IMR-90 (cell line): ENCODE data around the gene CD9. TPM values are rescaled to one million over a fixed set of nuclear protein-coding genes. Genes with fewer than 3 reads are reported as not detected.

Source experiments
- ATAC-seq: fragments of 200-7000 bp; cut with Tn5 transposase; 2 replicates; pipeline ENCODE4 v1.9.1; 2020; ENCODE audit warnings: low read depth, mild to moderate bottlenecking, moderate library complexity
- BruUV-seq: library from RNA; stranded (reverse); fragments of 400-500 nt; replicated peaks from 2 replicates; lab custom pipeline; 2021; lab: Mats Ljungman, UMichigan
- CTCF ChIA-PET: fragments of 300-600 bp; formaldehyde crosslinking; extraction: SDS; loops from one replicate; lab custom pipeline; 2021; ENCODE audit warnings: antibody characterized with exemption; lab: Yijun Ruan, JAX
- POLR2A ChIA-PET: fragments of 300-600 bp; sonication (Branson Sonifier 250); formaldehyde crosslinking; loops from one replicate; lab custom pipeline; 2022; ENCODE audit warnings: antibody characterized with exemption; ENCODE audit not compliant: unreplicated experiment; lab: Charles Lee
- DNase-seq: peaks from one replicate; pipeline ENCODE4 v3.0.0; 2013
- H2AFZ ChIP-seq: replicated peaks from 2 replicates; pipeline ENCODE3; 2013; ENCODE audit warnings: low read length, mild to moderate bottlenecking; ENCODE audit not compliant: poor library complexity
- H2AK5ac ChIP-seq: 2 replicates; pipeline ENCODE4 v1.6.1; 2013; ENCODE audit warnings: low read depth, low read length, inconsistent platforms
- H2AK9ac ChIP-seq: replicated peaks from 2 replicates; pipeline ENCODE3; 2013; ENCODE audit warnings: mild to moderate bottlenecking, low read depth, low read length, moderate library complexity; ENCODE audit not compliant: poor library complexity
- H2BK120ac ChIP-seq: 2 replicates; pipeline ENCODE4 v1.6.1; 2013; ENCODE audit warnings: low read depth, low read length, inconsistent platforms
- H2BK15ac ChIP-seq: 3 replicates; pipeline ENCODE4 v1.6.1; 2013; ENCODE audit warnings: low read depth, low read length, inconsistent platforms
- H2BK20ac ChIP-seq: 2 replicates; pipeline ENCODE4 v1.6.1; 2013; ENCODE audit warnings: low read depth, mild to moderate bottlenecking, inconsistent platforms, low read length, moderate library complexity
- H2BK5ac ChIP-seq: 2 replicates; pipeline ENCODE4 v1.6.1; 2013; ENCODE audit warnings: mild to moderate bottlenecking, low read depth, low read length, inconsistent platforms; ENCODE audit not compliant: poor library complexity, severe bottlenecking
- H3K14ac ChIP-seq: replicated peaks from 2 replicates; pipeline ENCODE4 v1.6.1; 2013; ENCODE audit warnings: low read depth, low read length, inconsistent platforms
- H3K18ac ChIP-seq: 2 replicates; pipeline ENCODE4 v1.6.1; 2013; ENCODE audit warnings: low read depth, low read length, control low read depth
- H3K23ac ChIP-seq: 2 replicates; pipeline ENCODE4 v1.6.1; 2013; ENCODE audit warnings: low read depth, low read length, inconsistent platforms
- H3K27ac ChIP-seq: 2 replicates; pipeline ENCODE4 v1.5.1; 2013; ENCODE audit warnings: mild to moderate bottlenecking, control low read depth, low read length; ENCODE audit not compliant: insufficient read depth
- H3K27me3 ChIP-seq: 2 replicates; pipeline ENCODE4 v1.6.1; 2013; ENCODE audit warnings: low read length; ENCODE audit not compliant: control insufficient read depth, insufficient read depth
- H3K36me3 ChIP-seq: 2 replicates; pipeline ENCODE4 v1.6.1; 2013; ENCODE audit warnings: low read length, mixed read lengths; ENCODE audit not compliant: control insufficient read depth, insufficient read depth
- H3K4ac ChIP-seq: 2 replicates; pipeline ENCODE4 v1.6.1; 2013; ENCODE audit warnings: low read depth, low read length, inconsistent platforms
- H3K4me1 ChIP-seq: 2 replicates; pipeline ENCODE4 v1.6.1; 2013; ENCODE audit warnings: low read length, mixed read lengths; ENCODE audit not compliant: control insufficient read depth, insufficient read depth
- H3K4me2 ChIP-seq: 2 replicates; pipeline ENCODE4 v1.6.1; 2013; ENCODE audit warnings: low read depth, mild to moderate bottlenecking, control low read depth, low read length, moderate library complexity
- H3K4me3 ChIP-seq: 2 replicates; pipeline ENCODE4 v1.5.1; 2013; ENCODE audit warnings: low read depth, mild to moderate bottlenecking, control low read depth, low read length, moderate library complexity; ENCODE audit not compliant: insufficient read depth
- H3K56ac ChIP-seq: 2 replicates; pipeline ENCODE4 v1.6.1; 2013; ENCODE audit warnings: low read length, inconsistent platforms; ENCODE audit not compliant: insufficient read depth; ENCODE audit errors: extremely low read depth
- H3K79me1 ChIP-seq, 2 experiments: 2 replicates each; pipeline ENCODE4 v1.6.1; 2013; ENCODE audit warnings: low read length in 2 of 2, inconsistent platforms in 1 of 2, low read depth in 1 of 2
- H3K9ac ChIP-seq: 2 replicates; pipeline ENCODE4 v1.6.1; 2013; ENCODE audit warnings: low read depth, low read length, control low read depth
- H3K9me1 ChIP-seq: 2 replicates; pipeline ENCODE4 v1.6.1; 2013; ENCODE audit warnings: low read length, inconsistent platforms; ENCODE audit not compliant: insufficient read depth
- H3K9me3 ChIP-seq: 2 replicates; pipeline ENCODE4 v1.6.1; 2013; ENCODE audit warnings: low read length; ENCODE audit not compliant: control insufficient read depth, insufficient read depth
- H4K20me1 ChIP-seq: 2 replicates; pipeline ENCODE4 v1.6.1; 2013; ENCODE audit warnings: low read length, inconsistent platforms; ENCODE audit not compliant: insufficient read depth
- H4K5ac ChIP-seq: 2 replicates; pipeline ENCODE4 v1.6.1; 2013; ENCODE audit warnings: mild to moderate bottlenecking, low read depth, low read length, control low read depth
- H4K8ac ChIP-seq, 2 experiments: 2 replicates each; pipeline ENCODE4 v1.6.1; 2013; ENCODE audit warnings: low read depth in 2 of 2, low read length in 2 of 2, control low read depth in 1 of 2, inconsistent platforms in 1 of 2
- H4K91ac ChIP-seq: 2 replicates; pipeline ENCODE4 v1.6.1; 2013; ENCODE audit warnings: low read depth, low read length, inconsistent platforms; ENCODE audit not compliant: insufficient read depth
- BHLHE40 ChIP-seq: fragments of 150-350 bp; IDR thresholded peaks from 2 replicates; pipeline ENCODE4 v1.6.1; 2016; ENCODE audit warnings: mild to moderate bottlenecking, low read depth, low read length
- CEBPB ChIP-seq: IDR thresholded peaks from 2 replicates; pipeline ENCODE4 v1.6.1; 2012; ENCODE audit warnings: low read depth, low read length, improper control_type of control experiment
- CHD1 ChIP-seq: IDR thresholded peaks from 2 replicates; pipeline ENCODE4 v1.6.1; 2012; ENCODE audit warnings: low read depth, low read length, improper control_type of control experiment
- FOS ChIP-seq: fragments of 150-350 bp; IDR thresholded peaks from 2 replicates; pipeline ENCODE4 v1.6.1; 2016; ENCODE audit warnings: low read depth, low read length
- MAZ ChIP-seq: IDR thresholded peaks from 2 replicates; pipeline ENCODE4 v1.6.1; 2012; ENCODE audit warnings: low read depth, mild to moderate bottlenecking, low read length, improper control_type of control experiment, moderate library complexity, borderline replicate concordance
- MXI1 ChIP-seq: IDR thresholded peaks from 2 replicates; pipeline ENCODE4 v1.6.1; 2012; ENCODE audit warnings: low read depth, mild to moderate bottlenecking, low read length, moderate library complexity, borderline replicate concordance
- NFE2L2 ChIP-seq: fragments of 150-350 bp; IDR thresholded peaks from 2 replicates; pipeline ENCODE4 v1.6.1; 2016; ENCODE audit warnings: low read depth, mild to moderate bottlenecking, low read length
- RCOR1 ChIP-seq: IDR thresholded peaks from 2 replicates; pipeline ENCODE4 v1.6.1; 2012; ENCODE audit warnings: mild to moderate bottlenecking, low read length, improper control_type of control experiment; ENCODE audit not compliant: insufficient replicate concordance
- RFX5 ChIP-seq: IDR thresholded peaks from 2 replicates; pipeline ENCODE4 v1.8.0; 2012; ENCODE audit warnings: low read depth, mild to moderate bottlenecking, low read length, moderate library complexity
- SMC3 ChIP-seq: fragments of 150-350 bp; IDR thresholded peaks from 2 replicates; pipeline ENCODE4 v1.6.1; 2016; ENCODE audit warnings: low read depth, mild to moderate bottlenecking, antibody characterized with exemption, low read length, moderate library complexity
- WGBS, 2 experiments: methylation state at CpG; one replicate each; pipeline versions ENCODE4 v1.1.5 to v1.1.7; 2013; ENCODE audit warnings: missing lambda C conversion rate in 2 of 2; ENCODE audit not compliant: insufficient read length in 1 of 2; ENCODE audit errors: extremely low coverage in 2 of 2; 5-methylcytosine and 5-hydroxymethylcytosine counted together
- dilution Hi-C: fragments of 300-500 bp; cut with HindIII; formaldehyde crosslinking; loops from one replicate; pipeline ENCODE4 v1.14.3; 2018; ENCODE audit warnings: low sequenced_read_pairs; ENCODE audit not compliant: unreplicated experiment
- in situ Hi-C: fragments of 300-500 bp; cut with MboI; formaldehyde crosslinking; loops from 3 replicates; pipeline ENCODE4 v1.14.3; 2019; ENCODE audit warnings: low sequenced_read_pairs, inconsistent platforms, mixed read lengths
- intact Hi-C: fragments of 100-400 bp; cut with micrococcal nuclease; formaldehyde crosslinking; loops from 2 replicates; pipeline ENCODE4 v1.10.0; 2022
- polyA plus RNA-seq, 3 experiments: library from polyadenylated mRNA; depleted of rRNA; stranded (reverse); fragments of >200 nt; gene quantifications; 2 replicates each; pipeline ENCODE4 v1.2.3, GENCODE V29; 2012; ENCODE audit warnings: low replicate concordance in 1 of 3
- total RNA-seq: library from RNA; depleted of rRNA; stranded (reverse); fragments of >200 nt; gene quantifications from 2 replicates; pipeline ENCODE4 v1.2.3, GENCODE V29; 2012
- TF ChIP-seq, protein P1 (sequence below): fragments of 150-350 bp; IDR thresholded peaks from 2 replicates; pipeline ENCODE4 v1.6.1; 2016; ENCODE audit warnings: low read depth, mild to moderate bottlenecking, low read length, moderate library complexity, borderline replicate concordance
- TF ChIP-seq, protein P2 (sequence below): conservative IDR thresholded peaks from 2 replicates; pipeline ENCODE4 v1.5.1; 2012; ENCODE audit warnings: mild to moderate bottlenecking, low read depth, low read length, improper control_type of control experiment
- TF ChIP-seq, protein P3 (sequence below): fragments of 150-350 bp; IDR thresholded peaks from 2 replicates; pipeline ENCODE4 v1.6.1; 2017; ENCODE audit warnings: mild to moderate bottlenecking, antibody characterized with exemption, low read length, low read depth

Gene CD9
- total and polyA plus RNA-seq, 2 of the 4 experiments (the other 2 are of a cell fraction) = 48.8 to 70.9 TPM

DNA sequence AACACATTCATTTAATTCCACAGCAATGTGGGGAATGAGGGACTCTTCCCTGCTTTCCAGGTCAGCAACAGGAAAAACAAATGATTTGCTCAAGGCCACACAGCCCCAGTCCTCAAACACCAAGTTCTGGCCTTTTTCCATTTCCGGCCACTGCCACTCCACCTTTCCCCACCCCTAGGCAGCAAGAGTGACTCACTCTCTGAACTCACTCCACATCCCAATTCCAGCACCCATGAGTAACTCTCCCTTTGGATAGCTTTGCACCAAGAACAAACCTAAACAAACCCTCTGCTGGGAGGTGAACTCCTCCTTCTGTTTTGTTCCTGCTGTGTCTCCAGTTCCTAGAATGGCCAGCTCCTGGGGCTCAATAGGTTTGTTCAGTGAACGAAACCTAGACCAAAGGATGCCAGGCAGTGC is 79.9 kb downstream of the CD9 start (continued):
- peak; percentile 93 for TF ChIP-seq FOS

DNA sequence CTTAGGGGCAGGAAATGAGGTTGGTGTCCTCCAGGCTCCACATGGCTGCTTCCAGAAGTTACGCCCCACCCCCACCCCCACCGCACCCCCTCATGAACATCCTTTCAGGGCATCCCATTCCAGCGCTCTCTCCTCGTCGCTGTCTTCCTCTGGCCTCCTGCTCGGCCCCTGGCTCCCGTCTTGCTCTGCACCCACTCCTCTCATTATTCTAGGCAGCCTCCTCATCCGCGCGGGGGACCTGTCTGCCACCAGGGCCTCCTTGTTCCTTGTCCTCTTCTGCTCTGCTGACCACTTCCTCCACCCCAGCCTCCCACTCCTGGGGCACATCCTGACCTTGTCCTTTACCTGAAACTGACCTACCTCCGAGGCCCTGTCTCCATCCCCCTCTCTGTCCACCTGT is 80.5 kb downstream of the CD9 start:
- WGBS, 2 experiments = 100% methylated on average over 1 of the region's 11 CpGs; no CpG with 5 or more reads in 1 of the 2 experiments
- Histone ChIP-seq H4K8ac (peak overlapping the region; percentile 77 to 94), H2AK5ac (peak overlapping the region; percentile 97), H4K5ac (peak overlapping the region; percentile 71), H3K23ac (peak overlapping the region; percentile 93; the same call in 1 of the 2 replicates), H4K91ac (peak overlapping the region; percentile 98), H3K9ac (0 out of 2 replicates have a peak overlapping the region, but pooled peaks have one; percentile 22), H3K18ac (peak overlapping the region; percentile 82), H3K36me3 (no peaks in the 10 kb centered on the region), H2BK20ac (peak overlapping the region; percentile 98), H3K4ac (peak overlapping the region; percentile 98), H3K4me3 (no peak overlapping the region), H3K9me3 (no peaks in the 10 kb centered on the region), H3K27ac (peak overlapping the region; percentile 87), H2BK15ac (peak overlapping the region; percentile 93; the same call in 2 of the 3 replicates), H3K9me1 (peaks cover 30% of the 10 kb centered on the region), H2BK120ac (peak overlapping the region; percentile 97), H2AFZ (peak overlapping the region; percentile 82), H3K27me3 (no peaks in the 10 kb centered on the region), H2BK5ac (peak overlapping the region; percentile 79), H2AK9ac (peak overlapping the region; percentile 93), H3K79me1 (peaks cover 0 to 6% of the 10 kb centered on the region in 2 experiments; a peak in 1 of 4 replicates), H3K4me1 (peaks cover 33% of the 10 kb centered on the region), H3K56ac (peak overlapping the region; percentile 88), H4K20me1 (no peaks in the 10 kb centered on the region), H3K4me2 (no peak overlapping the region), H3K14ac (peak overlapping the region; percentile 96)
- no TSS peak for BruUV-seq
- intact Hi-C loops (loop anchor here (10.0 kb wide), 1 partner anchor 776 kb away; no protein-coding TSS in a partner anchor), in situ Hi-C loops (loop anchor here (25.0 kb wide), 1 partner anchor 818 kb away; no protein-coding TSS in a partner anchor), dilution Hi-C loops (no loop called here)
- no peak for DNase-seq
- ATAC-seq = no peak
- CTCF ChIA-PET = interaction anchor here (0.7 kb wide), 1 partner anchor 201 kb away, joined by 3 read pairs; no protein-coding TSS in a partner anchor
- POLR2A ChIA-PET = no interaction called here
- TF ChIP-seq, protein P1, sequence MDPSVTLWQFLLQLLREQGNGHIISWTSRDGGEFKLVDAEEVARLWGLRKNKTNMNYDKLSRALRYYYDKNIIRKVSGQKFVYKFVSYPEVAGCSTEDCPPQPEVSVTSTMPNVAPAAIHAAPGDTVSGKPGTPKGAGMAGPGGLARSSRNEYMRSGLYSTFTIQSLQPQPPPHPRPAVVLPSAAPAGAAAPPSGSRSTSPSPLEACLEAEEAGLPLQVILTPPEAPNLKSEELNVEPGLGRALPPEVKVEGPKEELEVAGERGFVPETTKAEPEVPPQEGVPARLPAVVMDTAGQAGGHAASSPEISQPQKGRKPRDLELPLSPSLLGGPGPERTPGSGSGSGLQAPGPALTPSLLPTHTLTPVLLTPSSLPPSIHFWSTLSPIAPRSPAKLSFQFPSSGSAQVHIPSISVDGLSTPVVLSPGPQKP = no peak
- TF ChIP-seq, protein P2, sequence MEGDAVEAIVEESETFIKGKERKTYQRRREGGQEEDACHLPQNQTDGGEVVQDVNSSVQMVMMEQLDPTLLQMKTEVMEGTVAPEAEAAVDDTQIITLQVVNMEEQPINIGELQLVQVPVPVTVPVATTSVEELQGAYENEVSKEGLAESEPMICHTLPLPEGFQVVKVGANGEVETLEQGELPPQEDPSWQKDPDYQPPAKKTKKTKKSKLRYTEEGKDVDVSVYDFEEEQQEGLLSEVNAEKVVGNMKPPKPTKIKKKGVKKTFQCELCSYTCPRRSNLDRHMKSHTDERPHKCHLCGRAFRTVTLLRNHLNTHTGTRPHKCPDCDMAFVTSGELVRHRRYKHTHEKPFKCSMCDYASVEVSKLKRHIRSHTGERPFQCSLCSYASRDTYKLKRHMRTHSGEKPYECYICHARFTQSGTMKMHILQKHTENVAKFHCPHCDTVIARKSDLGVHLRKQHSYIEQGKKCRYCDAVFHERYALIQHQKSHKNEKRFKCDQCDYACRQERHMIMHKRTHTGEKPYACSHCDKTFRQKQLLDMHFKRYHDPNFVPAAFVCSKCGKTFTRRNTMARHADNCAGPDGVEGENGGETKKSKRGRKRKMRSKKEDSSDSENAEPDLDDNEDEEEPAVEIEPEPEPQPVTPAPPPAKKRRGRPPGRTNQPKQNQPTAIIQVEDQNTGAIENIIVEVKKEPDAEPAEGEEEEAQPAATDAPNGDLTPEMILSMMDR = no peak
- TF ChIP-seq MXI1 (no peak), SMC3 (no peak), RCOR1 (no peak), MAZ (no peak), RFX5 (no peak), BHLHE40 (no peak), CHD1 (no peak), CEBPB (no peak), NFE2L2 (no peak), FOS (no peak)
- TF ChIP-seq, protein P3, sequence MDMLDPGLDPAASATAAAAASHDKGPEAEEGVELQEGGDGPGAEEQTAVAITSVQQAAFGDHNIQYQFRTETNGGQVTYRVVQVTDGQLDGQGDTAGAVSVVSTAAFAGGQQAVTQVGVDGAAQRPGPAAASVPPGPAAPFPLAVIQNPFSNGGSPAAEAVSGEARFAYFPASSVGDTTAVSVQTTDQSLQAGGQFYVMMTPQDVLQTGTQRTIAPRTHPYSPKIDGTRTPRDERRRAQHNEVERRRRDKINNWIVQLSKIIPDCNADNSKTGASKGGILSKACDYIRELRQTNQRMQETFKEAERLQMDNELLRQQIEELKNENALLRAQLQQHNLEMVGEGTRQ = no peak
